Kasumi-1 (cell line): ENCODE measurements around the gene DRD2.

Experiments
- DNase-seq, 2 experiments: peaks; one replicate each; lab custom pipeline; 2025; lab: John Stamatoyannopoulos, UW

Gene DRD2

GRCh38 chr11:113446112-113446511 is 29.1 kb downstream of the DRD2 start:
- no peak for DNase-seq

DNA sequence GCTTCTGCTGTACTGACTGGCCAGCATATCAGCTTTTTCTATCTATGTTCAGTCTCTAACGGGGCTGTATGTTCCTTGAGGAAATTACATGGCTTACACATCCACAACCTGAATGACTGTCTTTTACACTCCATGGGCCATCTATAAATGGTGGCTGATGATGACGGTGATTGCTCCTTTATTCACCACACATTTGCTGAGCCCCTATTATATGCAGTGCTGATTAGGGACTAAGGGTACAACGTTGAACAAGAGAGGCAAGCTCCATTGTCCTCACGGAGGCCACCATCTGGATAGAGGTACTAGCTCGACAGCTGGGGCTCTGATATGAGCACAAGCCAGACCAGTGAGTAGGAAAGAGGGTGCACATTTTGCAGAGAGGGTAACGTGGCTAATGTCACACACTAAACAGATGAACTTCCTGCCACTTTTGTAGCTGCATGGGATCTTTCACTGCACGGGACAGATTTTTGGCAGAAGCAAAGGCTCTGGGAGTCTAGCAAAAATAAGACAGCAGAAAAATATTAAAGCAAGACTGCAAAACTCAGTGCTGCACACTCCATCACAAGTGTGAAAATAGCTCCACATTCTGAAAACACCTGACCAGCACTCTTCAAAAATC is 30.6 kb downstream of the DRD2 start:
- no peak for DNase-seq

- no peak for DNase-seq
Observed at GRCh38 chr11:113440816-113441215, 34.4 kb downstream of the DRD2 start.

DNA sequence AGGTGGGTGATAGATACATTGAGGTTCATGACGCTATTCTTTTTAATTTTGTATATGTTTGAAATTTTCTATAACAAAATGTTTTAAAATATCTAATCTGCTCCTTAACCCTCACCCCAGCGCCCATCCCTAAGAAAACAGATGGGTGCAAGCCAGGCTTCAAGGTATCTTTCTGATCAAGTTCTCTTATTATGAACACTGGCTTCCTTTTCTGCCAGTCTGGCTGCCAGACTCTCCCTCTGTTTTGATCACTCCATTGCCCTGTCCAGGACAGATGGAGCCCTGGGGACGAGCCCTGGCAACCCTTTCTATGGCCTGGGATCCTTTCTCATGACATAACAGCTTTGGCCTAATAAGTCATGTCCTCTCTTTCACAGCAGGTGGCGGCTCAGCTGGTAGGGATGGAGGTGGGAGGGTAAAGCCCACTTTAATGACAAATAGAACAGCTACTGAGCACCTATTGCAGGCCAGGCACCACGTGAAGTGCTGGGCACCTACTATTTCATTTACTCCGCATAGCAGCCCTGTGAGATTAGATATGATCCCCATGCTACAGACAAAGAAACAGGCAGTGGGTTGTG is 38.4 kb downstream of the DRD2 start:
- DNase-seq: no peak

DNA sequence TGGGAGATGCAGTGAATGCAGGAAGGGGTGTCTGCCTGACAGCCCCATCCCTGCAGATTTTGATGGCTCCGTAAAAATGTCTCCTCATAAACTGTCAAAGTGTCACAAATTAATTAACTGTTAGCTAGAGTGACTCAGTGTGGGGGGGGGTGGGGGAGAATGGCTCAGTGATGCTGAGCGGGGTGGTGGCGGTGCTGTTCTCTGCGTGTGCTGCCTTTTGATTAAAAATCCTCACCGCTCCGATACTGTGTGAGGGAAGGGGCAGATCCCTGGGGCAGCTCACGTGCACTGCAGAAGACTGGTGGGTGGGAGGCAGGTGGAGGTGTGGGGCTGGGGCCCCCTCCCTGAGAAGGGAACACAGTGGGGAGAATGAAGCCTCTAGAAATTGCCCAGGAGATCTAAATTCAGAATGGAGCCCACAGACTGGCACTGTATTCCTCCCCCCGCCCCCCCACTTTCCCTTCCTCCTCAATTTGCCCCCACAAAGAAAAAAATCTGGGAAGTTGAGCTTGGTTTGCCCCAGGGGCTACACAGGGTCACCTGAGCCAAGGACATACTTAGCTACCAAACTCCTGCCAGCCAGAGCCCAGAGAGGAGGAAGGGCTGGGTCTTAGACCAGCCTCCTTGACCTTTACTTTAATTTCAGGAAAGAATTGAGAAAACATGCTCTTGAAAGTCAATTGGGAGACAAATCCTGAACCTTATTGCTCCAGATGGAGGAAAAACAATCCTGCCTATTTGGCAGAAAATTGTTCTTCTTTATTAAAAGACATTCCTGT is 39.8 kb downstream of the DRD2 start:
- no peak for DNase-seq

DNA sequence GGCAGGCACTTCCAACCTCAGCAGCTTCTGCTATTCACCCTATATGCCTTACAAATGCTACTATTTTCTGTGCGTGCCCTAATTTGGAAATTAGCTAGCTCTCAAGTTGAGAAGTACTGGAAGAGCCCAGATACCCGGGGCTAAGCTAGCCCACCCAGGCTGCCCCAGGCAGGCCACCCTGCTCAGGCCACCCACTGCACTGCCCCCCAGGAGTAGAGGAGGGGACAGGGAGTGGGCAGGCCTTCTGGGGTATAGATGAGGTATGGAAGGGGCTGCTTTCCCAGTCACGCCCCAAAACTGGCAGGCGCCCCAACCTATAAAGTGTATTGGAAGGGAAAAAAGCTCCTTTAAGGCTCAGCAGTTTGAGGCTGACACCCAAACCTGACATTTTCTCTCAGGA is 43.5 kb downstream of the DRD2 start:
- DNase-seq: no peak

DNA sequence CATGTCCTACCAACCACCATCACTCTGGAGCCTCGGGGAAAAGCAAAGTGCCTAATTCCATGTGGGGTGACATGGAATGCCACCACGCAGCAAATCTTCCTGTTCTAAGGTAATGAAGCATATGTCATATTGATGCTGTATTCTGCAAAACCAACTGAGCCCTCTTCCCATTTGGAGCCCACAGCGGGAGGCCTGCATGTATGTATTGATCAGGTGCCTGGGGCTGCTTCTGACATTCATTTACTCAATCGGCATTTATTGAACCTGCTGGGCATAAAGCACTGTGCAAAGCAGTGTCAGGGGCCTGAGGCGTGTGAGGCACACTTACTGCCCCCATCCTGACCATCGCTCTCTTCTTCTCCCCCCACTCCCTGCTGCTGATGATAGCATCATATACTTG is 48.5 kb downstream of the DRD2 start:
- no peak for DNase-seq

GRCh38 chr11:113420808-113421207 is 54.4 kb downstream of the DRD2 start:
- DNase-seq: no peak

- DNase-seq: no peak
Observed at GRCh38 chr11:113419454-113420003, 55.7 kb downstream of the DRD2 start.

DNA sequence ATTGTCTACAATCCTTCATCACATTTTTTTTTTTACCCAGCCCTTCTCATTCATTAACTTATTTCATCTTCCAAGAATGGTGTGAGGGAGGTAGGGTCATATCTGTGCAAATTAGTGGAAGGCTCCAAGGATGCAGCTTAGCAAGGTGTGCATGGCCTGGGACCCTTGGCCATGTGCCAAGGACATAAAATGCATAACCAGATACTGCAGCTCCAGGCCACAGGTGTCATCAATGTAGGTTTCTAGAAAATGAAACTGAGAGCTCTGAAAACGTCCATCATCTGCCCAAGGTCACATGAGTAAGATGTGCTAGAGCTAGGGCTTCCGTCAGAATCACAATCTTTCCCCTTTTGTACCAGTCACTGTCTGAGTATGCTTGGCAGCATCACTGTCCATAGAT is 57.8 kb downstream of the DRD2 start:
- DNase-seq: no peak

DNA sequence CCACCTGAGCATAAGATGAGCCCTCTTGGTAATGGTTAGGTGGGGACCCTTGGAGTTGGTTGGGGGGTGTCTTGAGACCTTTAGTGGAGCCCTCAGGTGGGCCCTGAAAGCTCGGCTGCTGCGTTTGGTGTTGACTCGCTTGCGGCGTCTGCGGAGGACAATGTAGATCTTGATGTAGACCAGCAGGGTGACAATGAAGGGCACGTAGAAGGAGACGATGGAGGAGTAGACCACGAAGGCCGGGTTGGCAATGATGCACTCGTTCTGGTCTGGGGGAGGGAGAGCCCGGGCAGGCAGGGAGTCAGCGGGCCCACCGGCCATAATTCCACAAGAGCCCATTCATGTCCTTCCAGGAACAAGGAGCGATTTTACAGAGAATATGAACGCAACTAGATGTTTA is 59.9 kb downstream of the DRD2 start:
- DNase-seq: no peak

GRCh38 chr11:113412675-113413074 is 62.5 kb downstream of the DRD2 start:
- DNase-seq: no peak

DNA sequence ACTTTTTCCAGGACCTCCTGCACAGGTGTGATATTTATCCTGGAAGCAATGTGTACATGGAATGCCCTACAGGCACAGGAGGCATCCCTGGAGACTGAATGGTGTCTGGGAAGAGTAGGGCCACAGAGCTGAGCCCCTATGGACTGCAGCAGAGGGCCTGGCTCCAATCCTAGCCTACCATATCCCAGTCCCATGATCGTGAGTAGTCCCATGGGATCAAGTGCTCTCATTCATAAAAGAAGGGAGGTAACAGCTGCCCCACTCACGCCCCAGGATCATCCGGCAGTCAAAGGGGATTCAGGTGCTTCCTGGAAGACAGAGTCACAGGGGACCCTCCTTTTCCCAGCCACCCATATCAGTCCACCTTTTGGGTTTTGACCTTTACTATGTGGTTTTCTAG is 63.7 kb downstream of the DRD2 start:
- DNase-seq: no peak

DNA sequence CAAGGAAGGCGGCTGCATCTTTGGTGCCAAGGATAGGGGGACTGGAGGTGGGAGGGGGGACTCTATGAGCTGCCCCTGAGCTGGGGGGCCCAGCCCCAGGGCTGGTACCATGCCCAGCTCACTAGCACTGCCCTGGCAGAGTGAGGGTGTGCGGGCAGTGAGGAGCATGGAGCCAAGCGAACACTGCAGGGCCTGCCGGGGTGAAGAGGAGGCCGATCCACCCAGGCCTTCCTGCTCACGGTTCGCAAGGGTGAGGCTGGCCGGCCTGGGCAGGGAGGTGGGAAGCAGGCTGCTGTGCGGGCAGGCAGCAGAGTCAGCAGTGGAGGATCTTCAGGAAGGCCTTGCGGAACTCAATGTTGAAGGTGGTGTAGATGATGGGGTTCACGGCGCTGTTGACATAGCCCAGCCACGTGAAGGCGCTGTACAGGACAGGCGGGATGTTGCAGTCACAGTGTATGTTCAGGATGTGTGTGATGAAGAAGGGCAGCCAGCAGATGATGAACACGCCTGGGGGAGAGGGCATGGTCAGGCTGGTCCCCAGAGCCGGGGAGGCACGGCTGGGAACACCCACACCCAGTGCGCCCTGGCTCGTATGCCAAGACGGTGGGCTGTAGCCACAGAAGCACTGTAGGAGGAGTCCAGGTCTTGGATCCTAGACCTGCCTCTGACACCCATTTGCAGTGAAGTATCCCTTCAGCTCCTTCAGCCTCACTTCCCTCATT is 64.6 kb downstream of the DRD2 start:
- peak; percentile 1 to 6 for DNase-seq

DNA sequence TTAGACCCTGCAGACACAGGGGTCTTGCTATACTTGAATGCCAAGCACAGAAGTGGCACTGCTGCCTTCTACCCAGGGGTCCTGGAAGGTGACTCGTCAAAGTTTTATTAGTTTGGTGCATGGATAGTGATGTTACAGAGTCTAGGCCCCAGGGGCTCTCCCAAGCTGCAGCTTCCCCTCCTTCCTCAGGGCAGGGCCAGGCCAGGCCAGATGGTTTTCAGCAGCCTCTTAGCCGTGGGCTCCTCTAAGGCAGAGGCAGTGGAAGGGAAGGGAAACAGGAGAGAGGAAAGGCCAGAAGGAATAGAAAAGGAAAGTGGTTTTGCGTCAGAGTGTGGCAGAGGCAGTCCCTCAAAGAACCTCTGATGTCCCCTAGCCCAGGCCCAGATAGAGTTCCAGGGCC is 65.7 kb downstream of the DRD2 start:
- no peak for DNase-seq

GRCh38 chr11:113408887-113409286 is 66.3 kb downstream of the DRD2 start:
- DNase-seq: no peak

GRCh38 chr11:113408206-113408605 is 67.0 kb downstream of the DRD2 start:
- no peak for DNase-seq

GRCh38 chr11:113407163-113407562 is 68.0 kb downstream of the DRD2 start:
- DNase-seq: no peak

- no peak for DNase-seq
Observed at GRCh38 chr11:113405724-113406478, 69.3 kb downstream of the DRD2 start.

DNA sequence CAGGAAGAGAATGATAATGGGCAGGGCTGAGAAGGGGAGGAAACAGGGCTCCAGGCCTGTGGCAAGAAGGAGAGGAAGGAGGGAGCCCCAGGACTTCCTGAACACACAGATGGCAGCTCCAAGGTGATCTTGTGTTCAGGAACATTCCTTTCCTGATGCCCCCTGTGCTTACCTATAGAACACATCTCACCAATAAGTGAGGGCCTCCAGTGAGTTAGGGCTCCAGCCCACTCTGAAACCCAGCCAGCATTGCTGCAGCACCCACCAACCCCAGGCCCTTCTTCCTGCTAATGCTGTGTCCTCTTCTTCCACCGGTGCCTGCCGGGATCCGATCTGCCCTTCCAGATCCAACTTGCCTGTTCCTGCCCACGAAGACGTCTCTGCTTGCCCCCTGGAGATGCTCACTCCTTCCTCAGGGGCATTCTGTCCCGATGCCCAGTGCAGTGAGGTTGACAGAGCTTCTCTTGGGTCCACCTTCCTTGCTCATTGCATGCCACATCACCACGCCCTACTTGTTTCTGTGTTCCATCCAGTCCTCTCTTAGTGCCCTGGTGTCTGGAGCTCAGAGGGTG is 70.3 kb downstream of the DRD2 start:
- DNase-seq: no peak

DNA sequence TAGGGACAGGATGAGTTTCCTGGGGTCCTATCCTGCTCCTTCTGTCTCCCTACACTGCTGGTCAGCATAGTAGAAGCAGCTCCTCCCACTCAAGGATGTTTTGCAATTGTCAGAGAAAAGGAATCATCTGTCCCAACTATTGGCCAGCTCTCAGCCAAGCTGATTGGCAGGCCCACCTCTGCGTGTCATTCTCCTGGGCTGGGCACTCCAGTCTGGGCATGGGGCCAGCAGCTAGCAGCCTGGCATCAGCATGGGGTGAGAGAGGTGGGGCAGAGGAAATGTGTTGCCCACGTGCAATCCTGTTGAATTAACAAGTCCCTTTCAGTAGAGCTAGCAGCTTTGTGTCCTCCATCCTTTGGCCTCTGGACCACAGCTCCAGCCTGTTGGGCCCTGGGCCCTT is 73.5 kb downstream of the DRD2 start:
- no peak for DNase-seq
